PFSK-1 (cell line): ENCODE measurements around the gene OSBPL10.

Source experiments
- FOXP2 ChIP-seq: optimal IDR thresholded peaks from 2 replicates; pipeline ENCODE3; 2011; ENCODE audit warnings: borderline replicate concordance, control low read depth, inconsistent platforms; ENCODE audit not compliant: insufficient read depth; ENCODE audit errors: extremely low read length, extremely low read depth
- POLR2AphosphoS5 ChIP-seq: IDR thresholded peaks from 2 replicates; pipeline ENCODE4 v1.6.1; 2012; ENCODE audit warnings: low read depth, mild to moderate bottlenecking, control low read depth, low read length, moderate library complexity
- SIN3A ChIP-seq: IDR thresholded peaks from 2 replicates; pipeline ENCODE4 v1.6.1; 2012; ENCODE audit warnings: mild to moderate bottlenecking, low read length, moderate library complexity, borderline replicate concordance; ENCODE audit not compliant: insufficient read depth
- TAF1 ChIP-seq: IDR thresholded peaks from 2 replicates; pipeline ENCODE4 v1.6.1; 2012; ENCODE audit warnings: low read length, control low read depth, borderline replicate concordance; ENCODE audit not compliant: insufficient read depth
- TF ChIP-seq, protein P1 (sequence below), 2 experiments: IDR thresholded peaks; 2 replicates each; pipeline versions ENCODE4 v1.6.1 to v1.8.0; 2011 to 2012; ENCODE audit warnings: low read depth in 2 of 2, low read length in 2 of 2, control low read depth in 1 of 2, inconsistent platforms in 1 of 2, mild to moderate bottlenecking in 1 of 2, moderate library complexity in 1 of 2; ENCODE audit not compliant: insufficient read depth in 1 of 2

The OSBPL10 gene

DNA sequence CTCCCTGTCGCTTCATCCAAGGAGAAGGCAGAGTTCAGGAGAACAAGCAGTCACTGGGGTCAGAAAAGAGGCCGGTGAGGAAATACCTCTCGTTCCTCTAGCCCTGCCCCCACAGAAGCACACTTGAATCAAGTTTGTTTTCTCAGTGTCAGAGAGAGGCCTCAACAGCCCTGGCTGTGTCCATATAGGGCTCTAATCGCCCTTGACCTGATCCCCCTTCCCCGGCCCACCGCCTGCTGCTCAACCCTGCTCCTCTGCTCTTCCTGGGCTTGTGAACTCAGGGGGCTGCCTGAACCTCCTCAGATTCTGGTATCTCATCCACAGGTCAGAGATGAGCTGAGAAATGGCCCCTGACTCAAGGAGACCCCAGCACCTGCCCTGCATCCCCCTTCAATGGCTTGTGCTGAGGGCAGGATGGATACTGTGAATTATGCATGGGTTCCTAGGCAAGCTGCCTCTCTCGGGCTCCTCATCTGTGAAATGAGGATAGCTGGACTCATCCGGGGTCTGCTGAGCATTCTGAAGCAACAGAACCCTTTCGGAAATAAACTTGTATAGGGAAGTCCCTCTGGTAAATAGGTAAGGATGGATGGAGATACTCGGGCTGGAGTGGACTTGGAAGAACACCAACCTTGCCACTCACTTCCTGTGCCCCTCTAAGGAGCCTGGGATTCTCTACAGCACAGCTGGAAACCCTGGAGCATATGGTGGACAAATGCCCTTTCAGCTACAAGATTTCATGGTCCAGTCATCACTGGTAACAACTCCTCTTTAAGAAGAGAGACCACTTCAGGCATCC is 300.8 kb downstream of the OSBPL10 start:
- no peak for TF ChIP-seq TAF1
- TF ChIP-seq FOXP2, result no peak
- TF ChIP-seq SIN3A, result no peak
- TF ChIP-seq POLR2AphosphoS5, result no peak
- TF ChIP-seq, protein P1, sequence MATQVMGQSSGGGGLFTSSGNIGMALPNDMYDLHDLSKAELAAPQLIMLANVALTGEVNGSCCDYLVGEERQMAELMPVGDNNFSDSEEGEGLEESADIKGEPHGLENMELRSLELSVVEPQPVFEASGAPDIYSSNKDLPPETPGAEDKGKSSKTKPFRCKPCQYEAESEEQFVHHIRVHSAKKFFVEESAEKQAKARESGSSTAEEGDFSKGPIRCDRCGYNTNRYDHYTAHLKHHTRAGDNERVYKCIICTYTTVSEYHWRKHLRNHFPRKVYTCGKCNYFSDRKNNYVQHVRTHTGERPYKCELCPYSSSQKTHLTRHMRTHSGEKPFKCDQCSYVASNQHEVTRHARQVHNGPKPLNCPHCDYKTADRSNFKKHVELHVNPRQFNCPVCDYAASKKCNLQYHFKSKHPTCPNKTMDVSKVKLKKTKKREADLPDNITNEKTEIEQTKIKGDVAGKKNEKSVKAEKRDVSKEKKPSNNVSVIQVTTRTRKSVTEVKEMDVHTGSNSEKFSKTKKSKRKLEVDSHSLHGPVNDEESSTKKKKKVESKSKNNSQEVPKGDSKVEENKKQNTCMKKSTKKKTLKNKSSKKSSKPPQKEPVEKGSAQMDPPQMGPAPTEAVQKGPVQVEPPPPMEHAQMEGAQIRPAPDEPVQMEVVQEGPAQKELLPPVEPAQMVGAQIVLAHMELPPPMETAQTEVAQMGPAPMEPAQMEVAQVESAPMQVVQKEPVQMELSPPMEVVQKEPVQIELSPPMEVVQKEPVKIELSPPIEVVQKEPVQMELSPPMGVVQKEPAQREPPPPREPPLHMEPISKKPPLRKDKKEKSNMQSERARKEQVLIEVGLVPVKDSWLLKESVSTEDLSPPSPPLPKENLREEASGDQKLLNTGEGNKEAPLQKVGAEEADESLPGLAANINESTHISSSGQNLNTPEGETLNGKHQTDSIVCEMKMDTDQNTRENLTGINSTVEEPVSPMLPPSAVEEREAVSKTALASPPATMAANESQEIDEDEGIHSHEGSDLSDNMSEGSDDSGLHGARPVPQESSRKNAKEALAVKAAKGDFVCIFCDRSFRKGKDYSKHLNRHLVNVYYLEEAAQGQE (IDR thresholded peaks at IDR 0.05; ENCODE audit: insufficient read depth in 1 of 2, low read depth in 2 of 2, low read length in 2 of 2), result no peak

DNA sequence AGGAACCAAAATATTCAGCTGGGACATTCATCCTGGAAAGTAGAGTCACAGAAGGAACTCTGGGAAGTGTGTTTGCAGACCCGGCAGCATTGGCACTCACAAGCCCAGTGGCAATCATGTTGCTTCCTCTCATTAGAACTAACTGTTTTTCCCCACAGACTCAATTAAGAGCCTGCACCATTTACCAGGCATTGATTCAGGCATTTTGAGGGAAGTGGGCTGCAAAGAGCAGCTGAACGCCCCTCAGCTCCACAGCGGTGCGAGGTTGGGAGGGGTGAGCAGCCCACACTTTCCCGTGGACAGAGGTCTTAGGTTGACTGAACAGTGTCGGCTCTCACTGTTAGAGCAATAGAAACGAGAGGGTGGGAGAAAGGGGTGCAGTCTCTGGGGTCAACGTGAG is 304.5 kb downstream of the OSBPL10 start:
- TF ChIP-seq SIN3A, result no peak
- TF ChIP-seq TAF1, result no peak
- TF ChIP-seq FOXP2, result no peak
- TF ChIP-seq, protein P1 (IDR thresholded peaks at IDR 0.05; ENCODE audit: insufficient read depth in 1 of 2, low read depth in 2 of 2, low read length in 2 of 2), result no peak
- no peak for TF ChIP-seq POLR2AphosphoS5

DNA sequence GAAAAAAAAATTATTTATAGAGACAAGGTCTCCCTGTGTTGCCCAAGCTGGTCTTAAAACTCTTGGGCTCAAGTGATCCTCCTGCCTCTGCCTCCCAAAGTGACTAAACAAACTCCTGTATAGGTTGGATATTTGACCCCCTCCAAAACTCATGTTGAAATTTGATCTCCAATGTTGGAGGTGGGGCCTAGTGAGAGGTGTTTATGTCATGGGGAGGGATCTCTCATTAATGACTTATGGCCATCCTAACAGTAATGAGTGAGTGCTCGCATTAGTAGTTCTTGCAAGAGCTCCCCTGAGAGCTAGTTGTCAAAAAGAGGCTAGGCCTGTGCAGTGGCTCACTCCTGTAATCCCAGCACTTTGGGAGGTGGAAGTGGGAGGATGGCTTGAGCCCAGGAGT is 307.1 kb downstream of the OSBPL10 start:
- no peak for TF ChIP-seq FOXP2
- no peak for TF ChIP-seq TAF1
- TF ChIP-seq, protein P1 (IDR thresholded peaks at IDR 0.05; ENCODE audit: insufficient read depth in 1 of 2, low read depth in 2 of 2, low read length in 2 of 2), result no peak
- no peak for TF ChIP-seq SIN3A
- no peak for TF ChIP-seq POLR2AphosphoS5

DNA sequence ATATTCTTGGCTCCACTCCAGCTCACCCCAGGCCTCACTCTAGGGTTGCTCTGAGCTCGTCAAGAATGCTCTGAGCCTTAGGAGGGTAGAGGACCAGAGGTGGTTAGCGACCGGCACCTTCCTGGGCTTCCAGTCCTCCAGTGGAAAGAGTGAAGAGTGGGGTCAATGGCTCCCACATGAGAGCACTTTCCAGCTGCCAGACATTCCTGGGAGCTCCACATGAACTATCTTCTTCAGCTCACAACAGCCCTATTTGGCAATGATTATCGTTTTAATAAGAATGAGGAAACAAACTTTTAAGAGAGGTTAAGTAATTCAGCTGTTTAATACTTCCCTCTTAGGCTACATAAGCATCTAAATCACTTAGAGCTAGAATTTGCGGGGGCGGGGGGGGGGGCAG is 309.1 kb downstream of the OSBPL10 start:
- TF ChIP-seq SIN3A (no peak), FOXP2 (no peak), TAF1 (no peak), POLR2AphosphoS5 (no peak)
- TF ChIP-seq, protein P1 (IDR thresholded peaks at IDR 0.05; ENCODE audit: insufficient read depth in 1 of 2, low read depth in 2 of 2, low read length in 2 of 2), result no peak
